Renal pelvis (tissue), 4 donors: ENCODE data around the gene CD8B. TPM values are rescaled to one million over a fixed set of nuclear protein-coding genes. Genes with fewer than 3 reads are reported as not detected.

ENCODE experiments used
- DNase-seq: peaks from one replicate; pipeline ENCODE4 v3.0.0-alpha.2; 2013
- polyA plus RNA-seq, 3 donors: library from polyadenylated mRNA; unstranded; fragments of 120-200 nt; gene quantifications; one replicate each; pipeline ENCODE4 v1.2.1, GENCODE V29; 2013; ENCODE audit not compliant: insufficient read length in 3 of 3

The CD8B gene
- polyA plus RNA-seq, 3 donors = 0.18 to 0.88 (median 0.27) TPM

- DNase-seq = no peak
These were observed 86.8 kb downstream of the CD8B start for GRCh38 chr2:86774862-86775261.

- no peak for DNase-seq
These were observed 89.1 kb downstream of the CD8B start for GRCh38 chr2:86772611-86773010.

GRCh38 chr2:86770816-86771301 is 90.8 kb downstream of the CD8B start:
- no peak for DNase-seq

GRCh38 chr2:86769838-86770237 is 91.8 kb downstream of the CD8B start:
- no peak for DNase-seq

- DNase-seq = no peak
These were observed 93.3 kb downstream of the CD8B start for GRCh38 chr2:86768189-86768949.

Other genes with a start within 250 kb of the CD8B start
- 10 to 100 TPM; 28.7 to 37.7 (median 36.2) TPM for gene RNF103, start 238.0 kb downstream of the CD8B start, polyA plus RNA-seq
- 10 to 100 TPM; 53.1 to 62.7 (median 56.5) TPM for gene RMND5A, start 141.6 kb downstream of the CD8B start, polyA plus RNA-seq
- gene CD8A, start 71.0 kb downstream of the CD8B start, polyA plus RNA-seq = under 1 TPM; 0.26 to 0.37 (median 0.36) TPM
- 1 to 10 TPM; 1.1 to 2.7 (median 2.1) TPM for gene RGPD1, start 80.2 kb upstream of the CD8B start, polyA plus RNA-seq
- gene PLGLB1, start 160.0 kb upstream of the CD8B start, polyA plus RNA-seq = 10 to 100 TPM in 2 of 3 donors, 1 to 10 TPM in 1; 6.1 to 19.8 (median 14.1) TPM